C4-2B (cell line): Measurements from ENCODE around the gene R3HDM2.

Experiments
- CTCF ChIP-seq: fragments of 450-650 bp; conservative IDR thresholded peaks from 2 replicates; pipeline ENCODE4 v1.5.1; 2017; ENCODE audit warnings: mild to moderate bottlenecking
- ZFX ChIP-seq: fragments of 450-650 bp; IDR thresholded peaks from 2 replicates; pipeline ENCODE4 v1.6.1; 2017

- peak; percentile 27 for TF ChIP-seq CTCF
- no peak for TF ChIP-seq ZFX
Measured at GRCh38 chr12:57240066-57240921, 190.5 kb downstream of the R3HDM2 start.
